GM12891 (cell line): Measurements from ENCODE around the gene KIAA1328.

Experiments used
- POLR2A ChIP-seq: IDR thresholded peaks from 2 replicates; pipeline ENCODE4 v1.6.1; 2011; ENCODE audit warnings: low read depth, low read length, control low read depth
- TAF1 ChIP-seq: IDR thresholded peaks from 2 replicates; pipeline ENCODE4 v1.6.1; 2011; ENCODE audit warnings: low read depth, low read length, control low read depth

DNA sequence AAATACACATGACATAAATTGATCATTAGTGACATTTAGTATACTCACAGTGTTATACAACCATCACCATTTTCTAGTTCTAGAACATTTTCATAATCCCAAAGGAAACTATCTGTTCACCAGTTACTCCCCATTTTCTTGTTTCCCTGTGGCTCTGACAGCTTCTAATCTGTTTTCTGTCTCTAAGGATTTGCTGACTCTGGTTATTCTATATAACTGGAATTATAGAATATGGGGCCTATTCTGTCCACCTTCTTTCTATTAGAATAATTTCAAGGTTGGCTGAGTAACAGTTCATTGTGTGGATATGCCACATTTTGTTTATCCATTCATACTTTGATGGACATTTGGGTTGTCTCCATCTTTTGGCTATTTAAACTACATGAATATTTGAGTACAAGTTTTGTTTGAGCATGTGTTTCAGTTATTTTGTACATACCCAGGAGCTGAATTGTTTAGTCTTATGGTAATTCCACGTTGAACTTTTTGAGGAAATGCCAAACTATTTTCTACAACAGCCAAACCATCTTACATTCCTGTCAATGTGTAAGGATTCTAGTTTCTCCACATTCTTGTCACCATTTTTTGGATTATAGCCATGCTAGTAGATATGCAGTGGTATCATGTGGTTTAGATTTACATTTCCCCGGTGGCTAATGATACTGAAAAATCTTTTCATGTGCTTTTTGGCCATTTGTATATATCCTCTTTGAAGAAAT lies 20.5 kb downstream of the KIAA1328 start:
- TF ChIP-seq TAF1 (no peak), POLR2A (no peak)
